ENCODE data around the gene EXT2.

- TF ChIP-seq CTCF (IDR thresholded peaks at IDR 0.05) = no peak
- no peak for TF ChIP-seq POLR2AphosphoS5 (IDR thresholded peaks at IDR 0.05)
Observed at GRCh38 chr11:44127130-44127529, 31.7 kb downstream of the EXT2 start.
